ENCODE measurements around the gene MARS1.

MARS1 gene

GRCh38 chr12:57531836-57532235 is 44.0 kb downstream of the MARS1 start:
- no peak for DNase-seq

- no peak for DNase-seq
Observed at GRCh38 chr12:57533108-57533507, 45.2 kb downstream of the MARS1 start.

- DNase-seq: no peak
Observed at GRCh38 chr12:57534250-57534649, 46.4 kb downstream of the MARS1 start.

DNA sequence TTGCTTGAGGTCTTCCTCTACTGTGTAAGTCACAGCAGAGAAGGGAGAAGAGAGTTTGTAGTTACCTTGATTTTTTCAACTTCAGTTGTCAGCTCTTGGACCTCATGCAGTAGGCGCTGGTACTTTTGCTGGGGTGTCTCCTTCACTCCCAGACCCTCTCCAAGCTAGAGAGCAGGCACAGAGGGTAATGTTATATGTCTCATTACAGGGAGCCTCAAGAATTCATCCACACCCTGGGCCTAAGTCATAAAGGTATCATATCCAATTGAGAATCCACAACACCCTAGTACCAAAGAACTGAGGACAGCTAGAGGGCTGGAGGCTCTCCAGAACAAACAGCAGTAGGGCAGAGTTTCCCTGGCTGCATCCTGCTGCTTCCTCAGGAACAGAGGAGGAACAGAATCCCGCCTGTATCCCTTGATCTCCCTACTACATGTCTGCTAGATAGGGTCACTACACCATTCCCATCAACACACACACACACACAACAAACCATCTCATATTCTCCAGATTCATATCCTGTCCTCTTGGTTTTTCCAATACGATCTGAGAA is 47.2 kb downstream of the MARS1 start:
- no peak for DNase-seq

DNA sequence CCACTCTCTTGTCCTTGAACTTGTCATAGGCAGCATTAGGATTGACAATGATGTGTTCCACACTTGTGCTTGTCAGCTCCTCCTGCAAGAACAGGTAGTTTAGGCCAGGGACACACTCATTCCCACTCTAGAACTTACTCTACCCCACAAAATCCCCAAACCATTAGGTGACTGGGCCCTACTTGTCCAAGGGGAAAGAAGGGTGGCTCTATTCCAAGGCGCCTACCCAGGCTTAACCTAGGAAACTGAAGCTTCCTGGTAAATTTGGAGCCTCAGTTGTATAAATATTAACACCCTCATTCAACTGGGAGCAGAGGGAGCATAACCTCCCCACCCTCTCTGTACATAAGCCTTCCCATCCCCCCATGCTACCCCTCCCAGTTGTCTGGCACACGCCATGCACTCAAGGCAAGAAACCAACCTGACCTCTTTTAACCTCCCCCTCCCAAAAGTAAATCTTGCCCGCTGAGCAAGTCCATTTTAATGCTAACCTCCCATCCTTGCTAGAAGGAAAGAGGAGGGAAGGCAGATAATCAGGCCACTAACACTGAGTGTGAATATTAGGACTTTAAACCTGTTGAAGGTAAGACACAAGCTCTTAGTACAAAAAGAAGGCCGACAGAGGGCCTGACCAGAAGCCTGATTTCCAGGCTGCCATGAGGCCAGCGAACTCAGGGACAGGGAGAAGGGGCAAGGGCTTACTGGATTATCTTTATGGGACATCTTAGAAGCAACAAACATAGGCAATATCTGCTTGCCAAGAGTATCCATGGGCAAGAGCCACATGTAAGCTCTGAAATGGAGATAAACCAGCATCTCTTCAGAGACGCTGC is 48.1 kb downstream of the MARS1 start:
- no peak for DNase-seq

- no peak for DNase-seq
Observed at GRCh38 chr12:57536597-57536942, 48.7 kb downstream of the MARS1 start.

DNA sequence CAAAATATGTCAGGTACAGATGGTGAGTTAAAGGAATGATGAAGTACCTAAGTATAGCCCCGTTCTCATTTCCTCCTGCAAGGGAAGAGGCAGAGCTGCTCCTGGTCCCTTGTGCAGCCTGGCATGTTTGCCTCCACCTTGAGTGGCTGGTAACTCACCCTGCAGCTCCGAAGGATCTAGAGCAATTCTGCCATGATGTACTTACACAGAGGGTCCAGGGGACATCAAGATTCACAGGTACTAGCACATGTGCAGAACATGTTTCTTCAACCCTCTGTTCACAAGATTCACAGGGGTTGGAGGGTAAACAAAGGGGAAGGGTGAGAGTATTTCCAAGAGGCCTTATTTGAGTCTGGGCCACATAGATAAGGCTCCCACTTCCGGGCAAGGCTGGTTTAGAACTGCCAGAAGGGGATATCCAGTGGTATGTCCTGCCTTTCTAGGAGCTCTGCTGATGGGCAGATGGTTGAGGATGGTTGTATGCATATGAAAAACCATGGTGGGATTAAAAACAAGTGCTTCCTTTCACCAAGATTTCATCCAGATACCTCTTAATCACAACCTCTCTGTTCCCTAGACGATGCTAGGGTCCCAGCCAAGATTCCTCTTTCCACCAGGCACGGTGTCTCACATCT is 51.4 kb downstream of the MARS1 start:
- DNase-seq: no peak

DNA sequence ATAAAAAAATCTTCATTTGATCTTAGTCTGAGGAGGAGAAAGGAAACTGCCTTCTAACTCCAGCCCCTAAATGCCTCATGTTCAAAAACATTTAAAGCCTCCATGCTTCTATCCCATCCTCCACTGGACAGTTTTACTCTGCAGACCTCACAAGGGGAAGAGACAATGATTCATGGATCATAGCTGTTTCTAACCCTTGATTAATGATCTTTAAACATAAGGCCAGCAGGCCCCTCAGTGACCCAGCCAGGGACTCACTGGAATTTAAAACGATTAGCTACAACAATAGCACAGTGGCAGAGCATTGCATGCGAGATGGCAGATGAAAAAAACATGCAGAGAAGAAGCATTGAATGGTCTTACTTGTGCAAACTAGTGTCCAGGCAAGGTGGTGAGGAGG is 53.1 kb downstream of the MARS1 start:
- no peak for DNase-seq

DNA sequence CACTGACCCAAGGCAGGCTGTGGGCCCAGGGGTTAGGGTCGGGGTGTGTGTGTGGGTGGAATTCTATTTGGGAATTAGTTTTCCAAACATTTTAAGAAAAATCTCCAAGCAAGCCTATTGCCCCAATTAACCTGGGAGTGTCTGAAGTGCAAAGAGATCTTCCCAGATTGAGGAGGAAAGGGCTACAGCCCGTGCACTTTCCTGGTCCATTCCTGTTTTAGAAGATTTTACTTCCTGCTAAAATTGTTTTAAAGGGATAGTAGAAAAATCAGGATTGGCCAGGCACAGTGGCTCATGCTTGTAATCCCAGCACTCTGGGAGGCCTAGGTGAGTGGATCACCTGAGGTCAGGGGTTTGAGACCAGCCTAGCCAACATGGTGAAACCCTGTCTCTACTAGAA is 53.8 kb downstream of the MARS1 start:
- DNase-seq: no peak

- DNase-seq: no peak
Observed at GRCh38 chr12:57543581-57543980, 55.7 kb downstream of the MARS1 start.

DNA sequence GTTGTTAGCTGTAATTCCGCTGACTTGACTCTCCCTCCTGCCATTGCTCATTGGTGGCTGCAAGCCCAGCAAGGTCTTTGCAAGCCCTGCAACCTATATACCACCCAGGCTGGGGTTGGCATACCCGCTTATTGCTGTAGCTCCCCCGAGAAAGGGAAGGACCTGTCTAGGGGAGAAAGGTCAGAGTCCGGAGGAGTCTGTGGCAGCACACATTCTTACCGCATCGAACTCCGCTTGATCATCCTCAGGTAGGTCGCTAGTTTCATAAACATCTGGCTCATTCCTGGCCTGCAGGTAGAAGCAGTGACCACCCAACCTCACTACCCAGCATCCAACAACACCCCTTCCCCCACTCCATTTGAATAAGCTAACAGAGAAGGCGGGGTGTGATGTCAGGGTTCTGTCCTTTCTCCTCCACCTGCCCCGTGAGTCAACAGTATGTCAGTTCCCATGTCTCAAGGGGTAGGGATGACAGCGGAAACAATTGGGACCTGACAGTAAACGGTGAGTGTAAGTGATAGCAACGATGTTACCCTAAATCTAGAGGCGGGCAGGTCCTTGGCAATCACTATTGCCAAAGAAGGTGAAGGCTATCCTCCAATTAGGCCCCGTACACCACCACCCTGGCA is 58.1 kb downstream of the MARS1 start:
- DNase-seq: no peak

- DNase-seq: peak; percentile 84 to 94
Observed at GRCh38 chr12:57546438-57547287, 58.8 kb downstream of the MARS1 start, which contains the start of gene DCTN2. Gene DCTN2, minus strand, starts transcription at chr12:57547192. Its CDS starts 129 bp downstream, at chr12:57547063.

DNA sequence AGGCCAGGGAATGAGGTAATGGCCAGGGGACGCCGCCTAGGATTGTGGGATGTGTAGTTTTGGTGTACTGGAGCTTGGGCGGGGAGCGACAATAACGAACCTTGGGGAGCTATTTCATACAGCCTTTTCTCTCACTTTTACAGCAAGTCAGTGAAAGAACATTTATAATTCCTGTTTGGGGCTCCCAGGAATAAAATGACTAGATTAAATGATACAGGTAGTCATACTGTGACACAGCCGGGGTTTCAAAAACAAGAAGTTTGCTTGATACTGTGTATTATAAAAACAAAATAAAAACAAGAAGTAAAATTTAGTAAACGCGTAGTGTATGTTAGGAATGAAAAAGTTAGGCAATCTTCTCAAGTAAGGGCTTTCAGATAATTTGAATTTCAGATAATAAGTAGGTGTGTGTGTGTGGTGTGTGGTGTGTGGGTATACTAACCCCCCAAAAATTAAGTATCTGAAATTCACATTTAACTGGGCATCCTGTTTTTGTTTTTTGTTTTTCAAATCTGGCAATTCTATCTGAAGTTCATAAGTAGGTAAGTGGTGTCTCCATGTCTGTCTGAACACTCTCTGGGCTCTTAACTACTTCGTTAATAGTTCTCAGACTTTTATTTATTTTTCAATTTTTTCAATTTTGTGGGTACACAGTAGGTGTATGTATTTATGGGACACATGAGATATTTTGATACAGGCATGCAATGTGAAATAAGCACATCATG is 59.6 kb downstream of the MARS1 start:
- DNase-seq: no peak

DNA sequence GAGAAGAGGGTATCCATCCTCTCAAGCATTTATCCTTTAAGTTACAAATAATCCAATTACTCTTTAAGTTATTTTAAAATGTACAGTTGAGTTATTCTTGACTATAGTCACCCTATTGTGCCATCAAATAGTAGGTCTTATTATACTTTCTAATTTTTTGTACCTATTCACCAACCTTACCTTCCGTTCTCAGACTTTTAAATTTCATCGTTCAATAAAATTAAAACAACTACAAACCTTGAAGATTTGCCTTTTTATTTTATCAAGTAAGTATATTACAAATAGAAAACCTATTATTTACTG is 60.1 kb downstream of the MARS1 start:
- no peak for DNase-seq

GRCh38 chr12:57548488-57548887 is 60.6 kb downstream of the MARS1 start:
- DNase-seq: no peak

DNA sequence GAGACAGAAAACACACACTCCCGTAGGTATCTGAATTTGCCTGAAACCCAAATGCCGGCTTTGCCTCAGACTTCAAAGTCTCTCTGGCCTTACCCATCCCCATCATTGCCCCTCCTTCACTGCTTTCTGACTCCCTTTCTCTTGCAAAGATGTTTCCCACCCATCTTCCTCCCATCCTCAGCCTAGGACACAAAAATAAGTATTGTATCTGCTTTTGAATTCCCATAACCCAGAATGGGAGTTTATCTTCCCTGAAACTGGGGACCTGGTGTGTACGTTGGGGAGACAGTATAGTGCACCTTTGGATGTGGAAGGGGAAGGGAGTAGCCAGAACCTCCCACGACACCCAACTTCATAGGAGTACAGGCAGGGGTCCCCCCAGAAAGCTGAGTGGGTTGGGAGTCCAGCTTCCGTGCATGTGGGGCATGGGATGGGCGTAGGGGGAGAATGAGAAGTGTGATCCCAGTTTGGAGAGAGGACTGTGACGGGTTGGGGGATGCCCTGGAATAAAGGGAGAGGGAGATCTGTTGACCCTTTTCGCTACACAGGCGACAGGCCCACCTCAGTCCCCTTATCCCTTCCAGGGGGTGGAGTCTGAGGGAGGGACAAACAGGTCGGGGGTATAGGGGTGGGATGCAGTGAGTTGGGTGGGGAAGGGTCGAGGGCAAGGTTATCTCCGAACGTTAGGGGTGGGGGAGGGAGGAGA is 61.5 kb downstream of the MARS1 start:
- no peak for DNase-seq

GRCh38 chr12:57549909-57550640 is 62.2 kb downstream of the MARS1 start, which contains the start of gene KIF5A:
Gene KIF5A, plus strand, starts transcription at chr12:57550044. Its CDS starts 228 bp downstream, at chr12:57550272.
- peak; percentile 34 to 58 for DNase-seq

- DNase-seq: no peak
Observed at GRCh38 chr12:57550641-57551549, 63.0 kb downstream of the MARS1 start.

DNA sequence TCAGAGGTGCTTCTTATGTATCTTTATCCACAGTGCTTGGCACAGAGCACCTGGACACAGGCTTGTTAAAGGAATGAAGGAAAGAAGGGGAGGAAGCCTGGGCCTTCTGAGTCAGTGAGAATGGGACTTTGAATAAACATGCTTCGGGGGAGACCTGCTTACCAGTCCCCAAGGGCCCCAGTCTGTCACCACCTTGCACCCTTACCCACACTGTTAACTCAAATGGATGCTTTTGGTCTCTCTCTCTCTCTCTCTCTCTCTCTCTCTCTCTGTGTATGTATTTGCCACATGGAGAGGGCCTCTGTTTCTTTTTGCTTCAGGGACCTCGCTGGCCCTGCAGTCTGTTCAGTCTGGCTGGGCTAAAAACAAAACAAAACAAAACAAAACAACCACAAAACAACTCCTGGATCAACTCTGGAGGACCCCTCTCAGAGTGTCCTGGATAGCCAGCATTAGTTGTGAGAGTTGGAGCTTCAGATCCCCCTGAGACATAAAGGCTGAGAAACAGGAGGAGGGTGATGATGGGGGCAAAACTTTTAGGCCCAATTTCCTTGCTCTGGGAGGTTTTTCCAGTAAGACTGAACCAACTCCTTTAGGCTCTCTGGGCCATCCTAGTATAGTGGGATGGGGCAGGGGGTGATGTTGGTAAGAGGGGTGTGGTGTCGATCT is 63.9 kb downstream of the MARS1 start:
- no peak for DNase-seq

All from stimulated activated CD4-positive, alpha-beta T cell treated with anti-CD3 and anti-CD28 coated beads, Interleukin-4, amount 100 ng/mL, for 4 hours (primary cell).